Uterus (tissue), 4 donors: ENCODE measurements around the gene NDEL1. TPM values are rescaled to one million over a fixed set of nuclear protein-coding genes. Genes with fewer than 3 reads are reported as not detected.
A peak's percentile ranks its signal among the peaks of the same experiment; 100 is the strongest.

ENCODE experiments used
- DNase-seq, 2 donors: peaks; one replicate each; pipeline ENCODE4 v3.0.0-alpha.2; 2019 to 2020
- H3K27ac ChIP-seq, 2 donors: fragments of 200-600 bp; sonication (generic); 1 replicate in 1 of 2; 2 replicates in 1 of 2; pipeline ENCODE4 v1.5.1; 2016 to 2018
- H3K27me3 ChIP-seq, 2 donors: fragments of 200-600 bp; sonication (generic); one replicate each; pipeline ENCODE4 v1.5.1; 2018 to 2019; ENCODE audit warnings: control low read depth in 1 of 2
- H3K36me3 ChIP-seq, 2 donors: fragments of 200-600 bp; sonication (generic); one replicate each; pipeline ENCODE4 v1.5.1; 2019; ENCODE audit warnings: control low read depth in 1 of 2
- H3K4me1 ChIP-seq, 2 donors: fragments of 200-600 bp; sonication (generic); one replicate each; pipeline ENCODE4 v1.5.1; 2018 to 2019; ENCODE audit warnings: control low read depth in 1 of 2
- H3K4me3 ChIP-seq, 2 donors: fragments of 200-600 bp; sonication (generic); 1 replicate in 1 of 2; 2 replicates in 1 of 2; pipeline ENCODE4 v1.5.1; 2018 to 2019; ENCODE audit warnings: mild to moderate bottlenecking in 1 of 2
- H3K9me3 ChIP-seq, 2 donors: fragments of 200-600 bp; sonication (generic); one replicate each; pipeline ENCODE4 v1.5.1; 2019; ENCODE audit warnings: control low read depth in 1 of 2
- POLR2A ChIP-seq, 2 donors: fragments of 450-650 bp; IDR thresholded peaks; one replicate each; pipeline ENCODE4 v1.6.1; 2016; ENCODE audit warnings: antibody characterized with exemption in 2 of 2, mild to moderate bottlenecking in 1 of 2, moderate library complexity in 1 of 2
- intact Hi-C: fragments of 100-400 bp; cut with DNase I; formaldehyde crosslinking; loops from one replicate; pipeline ENCODE4 v1.15.1; 2023; ENCODE audit warnings: low total_unique reads
- total RNA-seq, 4 donors: library from RNA; depleted of rRNA in 3 of 4; stranded (reverse); fragments of >200 nt in 3 of 4; gene quantifications; one replicate each; pipeline versions ENCODE4 v1.1.0 to v1.2.4, GENCODE V29; 2014 to 2023
- TF ChIP-seq, protein P1 (sequence below), 4 experiments: fragments of 200-600 bp in 2 of 4; fragments of 450-650 bp in 2 of 4; sonication (generic) in 2 of 4; IDR thresholded peaks; one replicate each; pipeline ENCODE4 v1.5.1; 2016 to 2019; ENCODE audit warnings: antibody characterized with exemption in 4 of 4, mild to moderate bottlenecking in 2 of 4, moderate library complexity in 1 of 4
- donor health status: DM: yes; HTN: yes; CAD: no.

The NDEL1 gene
- total RNA-seq, 4 donors from 2014 or later = 19.5 to 114 (median 63.8) TPM

DNA sequence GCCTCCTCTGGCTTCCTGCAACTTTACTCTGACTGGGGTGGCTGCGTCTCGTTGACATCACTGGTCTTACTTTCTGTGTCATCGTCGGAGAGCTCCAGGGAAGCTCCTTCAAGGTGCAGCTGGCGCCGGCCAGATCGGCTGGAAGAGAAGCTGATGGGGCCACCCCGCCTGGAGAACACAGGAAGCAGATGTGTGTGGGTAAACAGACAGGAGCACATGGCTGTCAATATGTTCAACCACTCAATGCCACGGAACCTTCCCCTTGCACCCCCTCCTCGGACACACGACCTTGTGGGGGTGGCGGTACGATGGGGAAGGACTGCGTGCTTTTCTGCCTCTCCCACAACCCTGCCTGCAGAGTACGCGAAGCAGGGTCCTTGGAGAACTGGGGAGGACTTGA is 40.1 kb downstream of the NDEL1 start:
- intact Hi-C loops = no loop called here
- Histone ChIP-seq H3K4me1 (peaks cover 0 to 9% of the 10 kb centered on the region in 2 donors), H3K27me3 (no peaks in the 10 kb centered on the region), H3K27ac (no peak overlapping the region), H3K4me3 (no peak overlapping the region), H3K36me3 (no peaks in the 10 kb centered on the region), H3K9me3 (no peaks in the 10 kb centered on the region)
- TF ChIP-seq, protein P1, sequence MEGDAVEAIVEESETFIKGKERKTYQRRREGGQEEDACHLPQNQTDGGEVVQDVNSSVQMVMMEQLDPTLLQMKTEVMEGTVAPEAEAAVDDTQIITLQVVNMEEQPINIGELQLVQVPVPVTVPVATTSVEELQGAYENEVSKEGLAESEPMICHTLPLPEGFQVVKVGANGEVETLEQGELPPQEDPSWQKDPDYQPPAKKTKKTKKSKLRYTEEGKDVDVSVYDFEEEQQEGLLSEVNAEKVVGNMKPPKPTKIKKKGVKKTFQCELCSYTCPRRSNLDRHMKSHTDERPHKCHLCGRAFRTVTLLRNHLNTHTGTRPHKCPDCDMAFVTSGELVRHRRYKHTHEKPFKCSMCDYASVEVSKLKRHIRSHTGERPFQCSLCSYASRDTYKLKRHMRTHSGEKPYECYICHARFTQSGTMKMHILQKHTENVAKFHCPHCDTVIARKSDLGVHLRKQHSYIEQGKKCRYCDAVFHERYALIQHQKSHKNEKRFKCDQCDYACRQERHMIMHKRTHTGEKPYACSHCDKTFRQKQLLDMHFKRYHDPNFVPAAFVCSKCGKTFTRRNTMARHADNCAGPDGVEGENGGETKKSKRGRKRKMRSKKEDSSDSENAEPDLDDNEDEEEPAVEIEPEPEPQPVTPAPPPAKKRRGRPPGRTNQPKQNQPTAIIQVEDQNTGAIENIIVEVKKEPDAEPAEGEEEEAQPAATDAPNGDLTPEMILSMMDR (IDR thresholded peaks at IDR 0.05) = no peak
- no peak for TF ChIP-seq POLR2A (IDR thresholded peaks at IDR 0.05)
- no peak for DNase-seq

DNA sequence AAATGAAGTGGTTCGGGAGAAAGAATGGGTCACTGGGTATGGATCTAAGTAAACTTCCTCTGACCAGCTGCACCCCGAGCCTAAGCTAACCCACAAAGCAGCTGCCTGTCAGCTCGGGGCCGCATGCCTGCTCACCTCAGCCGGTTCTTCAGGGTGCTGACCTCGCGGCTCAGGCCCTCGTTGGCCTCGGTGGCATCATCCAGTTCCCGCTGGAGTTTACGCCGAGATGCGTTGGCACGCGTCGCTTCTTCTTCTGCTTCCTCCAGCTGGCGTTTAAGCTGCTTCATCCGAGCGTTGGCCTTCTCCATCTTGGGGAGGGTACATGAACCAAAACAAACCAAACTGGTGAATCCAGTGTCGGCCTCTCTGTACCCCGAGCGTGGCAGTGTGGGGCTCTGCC is 41.1 kb downstream of the NDEL1 start:
- TF ChIP-seq, protein P1 (IDR thresholded peaks at IDR 0.05) = no peak
- no peak for TF ChIP-seq POLR2A (IDR thresholded peaks at IDR 0.05)
- no peaks in the 10 kb centered on the region for H3K36me3 ChIP-seq

DNA sequence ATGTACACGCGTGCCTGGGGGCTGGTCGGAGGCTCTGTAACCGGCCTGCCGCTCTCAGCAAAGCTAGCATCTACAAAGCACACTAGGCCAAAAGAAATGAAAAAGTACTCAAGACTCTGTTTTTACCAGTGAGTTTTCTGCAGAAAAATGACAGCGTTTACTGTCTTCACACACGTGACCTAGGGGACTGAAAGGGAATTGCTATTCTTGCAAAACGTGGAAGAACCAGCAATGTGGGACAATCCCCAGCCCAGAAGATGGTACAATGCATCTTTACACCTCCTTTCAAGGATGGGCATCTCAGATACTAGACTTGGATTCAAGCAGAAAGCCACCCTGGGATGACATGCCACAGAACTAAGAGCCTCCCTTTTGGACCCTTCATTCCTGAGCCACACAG is 41.5 kb downstream of the NDEL1 start:
- no peak for DNase-seq
- H3K4me3 ChIP-seq = no peak overlapping the region
- no peaks in the 10 kb centered on the region for H3K27me3 ChIP-seq
- intact Hi-C loops = no loop called here
- no peaks in the 10 kb centered on the region for H3K36me3 ChIP-seq
- peaks cover 0 to 9% of the 10 kb centered on the region in 2 donors for H3K4me1 ChIP-seq
- no peaks in the 10 kb centered on the region for H3K9me3 ChIP-seq
- no peak for TF ChIP-seq POLR2A (IDR thresholded peaks at IDR 0.05)
- TF ChIP-seq, protein P1 (IDR thresholded peaks at IDR 0.05) = no peak
- H3K27ac ChIP-seq = no peak overlapping the region

More for the DNA sequence above, 41.1 kb downstream of the NDEL1 start:
- no peak overlapping the region for H3K4me3 ChIP-seq
- H3K27me3 ChIP-seq = no peaks in the 10 kb centered on the region
- H3K4me1 ChIP-seq = peaks cover 0 to 9% of the 10 kb centered on the region in 2 donors
- no peak for DNase-seq
- no peak overlapping the region for H3K27ac ChIP-seq
- H3K9me3 ChIP-seq = no peaks in the 10 kb centered on the region
- intact Hi-C loops = no loop called here

DNA sequence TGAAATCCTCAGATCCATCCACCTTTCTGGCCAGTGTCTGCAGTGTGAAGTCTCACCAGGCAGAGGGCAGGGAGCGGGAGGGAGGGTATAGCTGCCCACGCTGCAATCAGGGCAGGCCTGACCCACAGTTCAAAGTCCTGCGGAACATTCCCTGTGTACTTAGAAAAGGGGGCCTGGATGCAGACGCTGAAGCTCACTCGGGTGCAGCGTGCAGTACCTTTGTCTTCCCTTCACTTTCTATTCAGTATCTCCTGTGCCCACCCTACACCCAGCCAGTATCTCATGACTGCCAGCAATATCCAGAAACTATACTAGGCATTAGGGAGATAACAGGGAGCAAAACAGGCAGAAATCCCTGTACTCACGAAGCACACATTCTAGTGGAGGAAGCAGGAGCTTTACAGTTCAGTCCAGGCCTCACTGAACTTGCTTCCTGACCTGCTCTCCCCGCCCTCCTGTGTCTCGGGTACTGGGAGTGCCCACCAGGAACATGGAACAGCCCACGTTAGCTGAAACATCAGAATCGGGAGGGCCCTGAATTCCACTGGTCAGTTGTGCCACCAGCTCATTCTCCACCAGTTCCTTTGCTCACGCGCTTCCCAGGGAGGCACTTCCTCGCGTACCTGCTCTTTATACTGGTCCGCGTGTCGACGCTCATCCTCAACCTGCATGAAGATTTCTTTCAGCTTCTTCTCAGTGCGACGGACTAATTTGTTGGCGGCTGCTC is 42.2 kb downstream of the NDEL1 start:
- Histone ChIP-seq H3K4me3 (no peak overlapping the region), H3K4me1 (peaks cover 0 to 9% of the 10 kb centered on the region in 2 donors), H3K27me3 (no peaks in the 10 kb centered on the region), H3K36me3 (no peaks in the 10 kb centered on the region), H3K9me3 (no peaks in the 10 kb centered on the region), H3K27ac (no peak overlapping the region)
- no peak for DNase-seq
- TF ChIP-seq, protein P1 (IDR thresholded peaks at IDR 0.05) = no peak
- TF ChIP-seq POLR2A (IDR thresholded peaks at IDR 0.05) = no peak
- intact Hi-C loops = no loop called here

DNA sequence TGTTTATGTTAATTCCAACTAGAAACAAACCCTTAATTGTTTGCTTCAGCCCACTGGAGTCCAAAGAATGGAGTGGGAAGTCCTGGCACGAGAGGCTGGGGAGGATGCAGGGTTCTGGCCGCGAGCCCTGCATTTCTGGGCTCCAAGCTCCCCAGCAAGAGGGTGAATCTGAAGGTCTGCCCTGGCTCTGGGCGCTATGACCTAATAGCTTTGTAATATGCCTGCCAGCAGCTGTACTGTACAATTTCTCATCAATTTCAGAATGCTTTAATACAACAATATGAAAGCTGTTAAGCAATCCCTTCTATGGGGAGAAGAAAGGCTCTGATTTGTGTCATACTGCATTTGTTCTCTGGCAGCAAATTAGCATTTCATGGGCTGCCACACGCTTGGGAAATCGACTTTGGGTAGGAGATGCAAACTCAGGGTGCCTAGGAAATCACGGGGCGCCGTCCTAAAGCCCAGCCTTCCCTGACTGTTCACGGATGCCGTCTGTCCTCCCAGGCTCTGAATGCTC is 43.8 kb downstream of the NDEL1 start:
- Histone ChIP-seq H3K4me1 (peaks cover 0 to 9% of the 10 kb centered on the region in 2 donors), H3K4me3 (no peak overlapping the region), H3K9me3 (no peaks in the 10 kb centered on the region), H3K27ac (peak overlapping the region; percentile 43 to 56), H3K27me3 (no peaks in the 10 kb centered on the region), H3K36me3 (no peaks in the 10 kb centered on the region)
- peak in 1 of 2 donors; percentile 53 for DNase-seq
- intact Hi-C loops = no loop called here
- TF ChIP-seq POLR2A (IDR thresholded peaks at IDR 0.05) = no peak
- TF ChIP-seq, protein P1 (IDR thresholded peaks at IDR 0.05) = no peak
